Bronchial epithelial cell (primary cell): ENCODE data around the gene C8A. TPM values are rescaled to one million over a fixed set of nuclear protein-coding genes. Genes with fewer than 3 reads are reported as not detected.

Experiments used
- DNase-seq: peaks from one replicate; pipeline ENCODE4 v3.0.0-alpha.2; 2010; ENCODE audit warnings: low read depth
- FAIRE-seq: peaks from 2 replicates; lab custom pipeline; 2011; peaks lifted over from hg19 to GRCh38; lab: Jason Lieb, UNC
- H3K27me3 ChIP-seq: 2 replicates; pipeline ENCODE4 v1.5.1; 2011; ENCODE audit warnings: low read length; ENCODE audit not compliant: control insufficient read depth, insufficient read depth
- H3K36me3 ChIP-seq: 2 replicates; pipeline ENCODE4 v1.5.1; 2011; ENCODE audit warnings: low read length; ENCODE audit not compliant: control insufficient read depth, insufficient read depth
- H3K4me3 ChIP-seq: 2 replicates; pipeline ENCODE4 v1.5.1; 2011; ENCODE audit warnings: mild to moderate bottlenecking, low read depth, low read length, control low read depth
- CTCF ChIP-seq: IDR thresholded peaks from 2 replicates; pipeline ENCODE4 v1.5.1; 2011; ENCODE audit warnings: mild to moderate bottlenecking, moderate library complexity, low read length, control low read depth, inconsistent platforms; ENCODE audit not compliant: insufficient read depth, severe bottlenecking
- total RNA-seq: library from RNA; depleted of rRNA; stranded (reverse); fragments of >200 nt; gene quantifications from 2 replicates; pipeline ENCODE4 v1.2.1, GENCODE V29; 2014

C8A gene
- total RNA-seq, 1 donor from 2014 or later, result not detected

- no peak for FAIRE-seq
- DNase-seq, result no peak
- Histone ChIP-seq H3K4me3 (no peak overlapping the region), H3K36me3 (no peaks in the 10 kb centered on the region), H3K27me3 (no peaks in the 10 kb centered on the region)
- TF ChIP-seq CTCF, result no peak
These were observed 39.4 kb downstream of the C8A start for GRCh38 chr1:56894014-56894413.

GRCh38 chr1:56897150-56898004 lies 42.8 kb downstream of the C8A start:
- no peak for FAIRE-seq

DNA sequence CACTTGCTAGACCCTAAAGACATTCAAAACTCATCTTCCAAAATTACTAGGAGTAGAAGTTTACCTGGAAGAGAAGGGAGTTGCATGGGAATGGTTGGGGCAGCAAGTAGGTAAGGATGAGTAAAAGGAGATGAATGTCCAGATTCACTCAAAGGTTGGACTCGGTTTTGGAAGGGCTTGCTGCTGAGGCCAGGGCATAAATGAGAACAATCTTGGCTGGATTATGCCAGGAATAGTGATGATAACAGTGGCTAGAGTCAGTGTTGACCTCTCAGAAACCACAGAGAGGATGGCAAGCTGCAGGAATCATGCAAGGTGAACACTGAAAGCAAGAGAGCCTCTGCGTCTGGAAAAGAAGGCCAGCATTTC lies 43.4 kb downstream of the C8A start:
- FAIRE-seq (no peak), DNase-seq (no peak)
- Histone ChIP-seq H3K36me3 (no peaks in the 10 kb centered on the region), H3K27me3 (no peaks in the 10 kb centered on the region), H3K4me3 (no peak overlapping the region)
- TF ChIP-seq CTCF, result no peak

More at GRCh38 chr1:56897150-56898004, 42.8 kb downstream of the C8A start:
- H3K36me3 ChIP-seq, result no peaks in the 10 kb centered on the region
- DNase-seq, result no peak
- no peaks in the 10 kb centered on the region for H3K27me3 ChIP-seq
- TF ChIP-seq CTCF, result no peak
- H3K4me3 ChIP-seq, result no peak overlapping the region

- H3K36me3 ChIP-seq, result no peaks in the 10 kb centered on the region
- FAIRE-seq (no peak), DNase-seq (no peak)
These were observed 44.3 kb downstream of the C8A start for GRCh38 chr1:56898879-56899278.

GRCh38 chr1:56901716-56902115 lies 47.1 kb downstream of the C8A start:
- no peak for TF ChIP-seq CTCF
- DNase-seq, result peak; percentile 37
- Histone ChIP-seq H3K4me3 (no peak overlapping the region), H3K36me3 (no peaks in the 10 kb centered on the region), H3K27me3 (no peaks in the 10 kb centered on the region)
- peak; percentile 28 for FAIRE-seq

More at GRCh38 chr1:56898879-56899278, 44.3 kb downstream of the C8A start:
- Histone ChIP-seq H3K27me3 (no peaks in the 10 kb centered on the region), H3K4me3 (no peak overlapping the region)
- TF ChIP-seq CTCF, result no peak
